Gastrocnemius medialis (tissue), 4 donors: ENCODE data around the gene TMEM150C.

Experiments
- POLR2A ChIP-seq, 2 donors: fragments of 450-650 bp; IDR thresholded peaks; one replicate each; pipeline ENCODE4 v1.6.1; 2017; ENCODE audit warnings: antibody characterized with exemption in 2 of 2, mild to moderate bottlenecking in 2 of 2, moderate library complexity in 2 of 2
- TF ChIP-seq, protein P1 (sequence below), 5 experiments: fragments of 450-650 bp in 3 of 5; fragments of 200-600 bp in 2 of 5; sonication (generic) in 2 of 5; IDR thresholded peaks in 4 of 5; conservative IDR thresholded peaks in 1 of 5; 1 replicate in 4 of 5; 2 replicates in 1 of 5; pipeline ENCODE4 v1.5.1; 2016 to 2019; ENCODE audit warnings: antibody characterized with exemption in 5 of 5, mild to moderate bottlenecking in 3 of 5, moderate library complexity in 3 of 5

- TF ChIP-seq, protein P1, sequence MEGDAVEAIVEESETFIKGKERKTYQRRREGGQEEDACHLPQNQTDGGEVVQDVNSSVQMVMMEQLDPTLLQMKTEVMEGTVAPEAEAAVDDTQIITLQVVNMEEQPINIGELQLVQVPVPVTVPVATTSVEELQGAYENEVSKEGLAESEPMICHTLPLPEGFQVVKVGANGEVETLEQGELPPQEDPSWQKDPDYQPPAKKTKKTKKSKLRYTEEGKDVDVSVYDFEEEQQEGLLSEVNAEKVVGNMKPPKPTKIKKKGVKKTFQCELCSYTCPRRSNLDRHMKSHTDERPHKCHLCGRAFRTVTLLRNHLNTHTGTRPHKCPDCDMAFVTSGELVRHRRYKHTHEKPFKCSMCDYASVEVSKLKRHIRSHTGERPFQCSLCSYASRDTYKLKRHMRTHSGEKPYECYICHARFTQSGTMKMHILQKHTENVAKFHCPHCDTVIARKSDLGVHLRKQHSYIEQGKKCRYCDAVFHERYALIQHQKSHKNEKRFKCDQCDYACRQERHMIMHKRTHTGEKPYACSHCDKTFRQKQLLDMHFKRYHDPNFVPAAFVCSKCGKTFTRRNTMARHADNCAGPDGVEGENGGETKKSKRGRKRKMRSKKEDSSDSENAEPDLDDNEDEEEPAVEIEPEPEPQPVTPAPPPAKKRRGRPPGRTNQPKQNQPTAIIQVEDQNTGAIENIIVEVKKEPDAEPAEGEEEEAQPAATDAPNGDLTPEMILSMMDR (IDR thresholded peaks at IDR 0.05 in 4 of 5, conservative IDR thresholded peaks at IDR 0.05 in 1 of 5) = no peak
- no peak for TF ChIP-seq POLR2A (IDR thresholded peaks at IDR 0.05)
These were observed 46.1 kb downstream of the TMEM150C start for GRCh38 chr4:82515705-82516104.
